HG03469 (cell line): ENCODE data around the gene FBN3.
"Not testable (repeated sequence)": the region's sequence is repeated elsewhere in the genome, so short reads cannot be mapped to it uniquely, and the experiment has no call there.

Experiments
- ATAC-seq: cut with Tn5 transposase; IDR thresholded peaks from one replicate; pipeline ENCODE4 v1.9.1; 2021; ENCODE audit warnings: mild to moderate bottlenecking, moderate library complexity, moderate number of reproducible peaks; ENCODE audit not compliant: unreplicated experiment

The FBN3 gene

GRCh38 chr19:8025316-8025715, 124.1 kb downstream of the FBN3 start:
- no peak for ATAC-seq

DNA sequence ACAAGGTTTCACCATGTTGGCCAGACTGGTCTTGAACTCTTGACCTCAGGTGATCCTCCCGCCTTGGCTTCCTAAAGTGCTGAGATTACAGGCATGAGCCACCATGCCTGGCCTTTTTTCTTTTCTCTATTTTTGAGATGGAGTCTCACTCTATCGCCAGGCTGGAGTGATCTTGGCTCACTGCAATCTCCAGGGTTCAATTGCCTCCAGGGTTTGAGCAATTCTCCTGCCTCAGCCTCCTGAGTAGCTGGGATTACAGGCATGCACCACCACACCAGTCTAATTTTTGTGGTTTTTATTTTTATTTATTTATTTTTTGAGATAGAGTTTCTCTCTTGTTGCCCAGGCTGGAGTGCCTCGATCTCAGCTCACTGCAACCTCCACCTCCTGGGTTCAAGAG, 125.1 kb downstream of the FBN3 start:
- not testable (repeated sequence) for ATAC-seq

DNA sequence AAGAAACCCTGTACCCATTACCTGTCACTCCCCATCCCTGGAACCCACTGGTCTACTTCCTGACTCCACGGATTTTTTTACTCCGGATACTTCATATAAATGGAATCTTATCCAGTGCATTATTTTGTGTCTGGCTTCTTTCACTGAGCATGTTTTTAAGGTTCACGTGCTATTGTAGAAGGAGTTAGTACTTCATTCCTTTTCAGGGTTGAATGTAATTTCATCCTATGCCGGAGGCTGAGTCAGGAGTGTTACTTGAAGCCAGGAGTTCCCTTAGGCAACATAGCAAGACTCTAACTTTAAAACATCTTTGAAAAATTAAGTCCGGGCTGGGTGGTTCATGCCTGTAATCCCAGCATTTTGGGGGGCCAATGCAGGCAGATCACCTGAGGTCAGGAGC, 126.0 kb downstream of the FBN3 start:
- ATAC-seq = no peak

GRCh38 chr19:8022275-8022674, 127.1 kb downstream of the FBN3 start:
- ATAC-seq = no peak

DNA sequence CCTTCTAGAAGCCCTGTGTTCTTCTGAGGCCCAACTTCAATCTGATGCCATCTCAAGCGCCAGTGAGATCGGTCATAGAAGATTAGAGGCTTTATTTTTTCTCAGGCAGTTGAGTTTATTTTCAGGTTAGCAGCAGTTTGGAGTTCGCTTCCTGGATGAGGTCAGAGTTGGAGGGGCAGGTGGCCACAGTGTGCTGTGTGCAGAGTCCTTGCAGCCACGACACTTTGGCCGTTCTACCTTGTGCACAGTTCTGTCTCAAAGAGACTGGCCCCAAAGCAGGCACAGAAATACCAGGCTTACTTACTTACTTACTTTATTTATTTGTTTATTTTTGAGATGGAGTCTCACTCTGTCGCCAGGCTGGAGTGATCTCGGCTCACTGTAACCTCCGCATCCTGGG, 128.0 kb downstream of the FBN3 start:
- no peak for ATAC-seq

- ATAC-seq = no peak
These were observed 128.7 kb downstream of the FBN3 start for GRCh38 chr19:8020681-8021080.

DNA sequence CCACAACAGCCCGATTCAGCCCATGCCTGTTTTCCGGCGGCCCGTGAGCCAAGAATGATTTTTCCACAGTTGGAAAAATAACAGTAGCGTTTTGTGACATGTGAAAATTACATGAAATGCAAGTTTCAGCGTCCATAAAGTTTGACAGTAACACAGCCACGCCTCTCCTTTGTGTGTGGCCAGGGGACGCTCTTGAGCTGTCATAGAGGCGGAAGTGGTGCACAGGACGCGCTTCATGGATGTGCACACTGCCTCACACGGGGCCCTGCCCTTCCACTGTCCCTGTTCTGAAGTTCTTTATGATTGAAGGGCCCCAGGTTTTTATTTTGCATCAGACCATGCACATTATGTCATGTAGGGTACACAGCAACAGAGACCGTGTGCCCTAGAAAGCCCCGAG, 131.6 kb downstream of the FBN3 start:
- ATAC-seq = no peak
